ENCODE results near the gene CS. TPM values are rescaled to one million over a fixed set of nuclear protein-coding genes. Genes with fewer than 3 reads are reported as not detected.
"Not testable (repeated sequence)": the region's sequence is repeated elsewhere in the genome, so short reads cannot be mapped to it uniquely, and the experiment has no call there.

The CS gene
- total RNA-seq, 1 donor from 2014 or later: 212 TPM

- H3K9me3 ChIP-seq (ENCODE audit: insufficient read depth, low read depth, low read length): no peaks in the 10 kb centered on the region
- peaks cover 4% of the 10 kb centered on the region for H4K20me1 ChIP-seq (ENCODE audit: insufficient read depth, low read length)
- no peak overlapping the region for H2AFZ ChIP-seq (ENCODE audit: low read depth, low read length)
- H3K79me2 ChIP-seq (ENCODE audit: insufficient read depth, low read length): no peaks in the 10 kb centered on the region
- no peak overlapping the region for H3K4me2 ChIP-seq (ENCODE audit: low read length)
- H3K36me3 ChIP-seq (ENCODE audit: insufficient read depth, low read length): peaks cover 45% of the 10 kb centered on the region
- FAIRE-seq (no peak), DNase-seq (ENCODE audit: low read depth) (no peak)
- Mint-ChIP-seq H3K4me3 (ENCODE audit: unreplicated experiment) (no peak overlapping the region), H3K27me3 (ENCODE audit: low read depth, unreplicated experiment) (no peaks in the 10 kb centered on the region), H3K27ac (ENCODE audit: unreplicated experiment) (no peak overlapping the region), H3K9me3 (ENCODE audit: unreplicated experiment) (no peaks in the 10 kb centered on the region), H3K36me3 (ENCODE audit: low read depth, unreplicated experiment) (peaks cover 13% of the 10 kb centered on the region), H3K4me1 (ENCODE audit: low read depth, unreplicated experiment) (no peaks in the 10 kb centered on the region)
- H3K27ac ChIP-seq (ENCODE audit: low read depth, low read length): no peak overlapping the region
- no peaks in the 10 kb centered on the region for H3K27me3 ChIP-seq (ENCODE audit: insufficient read depth, low read length)
- H3K9ac ChIP-seq (ENCODE audit: low read length): no peak overlapping the region
- no peak overlapping the region for H3K4me3 ChIP-seq (ENCODE audit: insufficient read depth, low read depth, low read length)
- no peaks in the 10 kb centered on the region for H3K4me1 ChIP-seq (ENCODE audit: insufficient read depth, low read length)
- TF ChIP-seq, protein P1, sequence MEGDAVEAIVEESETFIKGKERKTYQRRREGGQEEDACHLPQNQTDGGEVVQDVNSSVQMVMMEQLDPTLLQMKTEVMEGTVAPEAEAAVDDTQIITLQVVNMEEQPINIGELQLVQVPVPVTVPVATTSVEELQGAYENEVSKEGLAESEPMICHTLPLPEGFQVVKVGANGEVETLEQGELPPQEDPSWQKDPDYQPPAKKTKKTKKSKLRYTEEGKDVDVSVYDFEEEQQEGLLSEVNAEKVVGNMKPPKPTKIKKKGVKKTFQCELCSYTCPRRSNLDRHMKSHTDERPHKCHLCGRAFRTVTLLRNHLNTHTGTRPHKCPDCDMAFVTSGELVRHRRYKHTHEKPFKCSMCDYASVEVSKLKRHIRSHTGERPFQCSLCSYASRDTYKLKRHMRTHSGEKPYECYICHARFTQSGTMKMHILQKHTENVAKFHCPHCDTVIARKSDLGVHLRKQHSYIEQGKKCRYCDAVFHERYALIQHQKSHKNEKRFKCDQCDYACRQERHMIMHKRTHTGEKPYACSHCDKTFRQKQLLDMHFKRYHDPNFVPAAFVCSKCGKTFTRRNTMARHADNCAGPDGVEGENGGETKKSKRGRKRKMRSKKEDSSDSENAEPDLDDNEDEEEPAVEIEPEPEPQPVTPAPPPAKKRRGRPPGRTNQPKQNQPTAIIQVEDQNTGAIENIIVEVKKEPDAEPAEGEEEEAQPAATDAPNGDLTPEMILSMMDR (IDR thresholded peaks at IDR 0.05; ENCODE audit: insufficient read depth, low read depth, low read length): no peak
- no peak for TF ChIP-seq EZH2 (IDR thresholded peaks at IDR 0.05; ENCODE audit: insufficient read depth, low read length)
Observed at GRCh38 chr12:56274299-56274698, 25.8 kb downstream of the CS start.

DNA sequence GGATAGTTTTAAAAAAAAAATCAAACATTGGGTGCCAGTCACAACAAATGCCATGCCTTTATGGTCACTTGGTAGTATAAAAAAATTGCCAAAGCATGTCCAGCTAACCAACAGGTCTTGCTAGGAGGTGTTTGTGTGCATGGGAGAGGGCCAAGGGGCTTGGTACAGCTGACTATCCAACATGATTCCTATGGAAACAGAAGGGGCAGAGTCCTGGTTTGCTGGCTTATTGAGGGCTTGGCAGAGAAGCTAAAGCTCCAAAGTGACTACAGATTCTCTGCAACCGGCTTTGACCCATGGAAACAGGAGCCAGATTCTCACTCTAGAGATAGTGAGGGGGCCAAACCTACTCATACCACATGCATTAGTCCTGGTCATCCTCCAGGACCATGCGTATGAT lies 27.7 kb downstream of the CS start:
- not testable (repeated sequence) for H2AFZ ChIP-seq (ENCODE audit: low read depth, low read length); H3K4me3 ChIP-seq (ENCODE audit: insufficient read depth, low read depth, low read length); H3K9ac ChIP-seq (ENCODE audit: low read length); H3K4me3 Mint-ChIP-seq (ENCODE audit: unreplicated experiment); H3K27ac Mint-ChIP-seq (ENCODE audit: unreplicated experiment); H3K4me1 ChIP-seq (ENCODE audit: insufficient read depth, low read length); H3K27me3 ChIP-seq (ENCODE audit: insufficient read depth, low read length); FAIRE-seq; H3K79me2 ChIP-seq (ENCODE audit: insufficient read depth, low read length); DNase-seq (ENCODE audit: low read depth); H3K27ac ChIP-seq (ENCODE audit: low read depth, low read length); H3K9me3 ChIP-seq (ENCODE audit: insufficient read depth, low read depth, low read length); H3K27me3 Mint-ChIP-seq (ENCODE audit: low read depth, unreplicated experiment); H3K4me1 Mint-ChIP-seq (ENCODE audit: low read depth, unreplicated experiment); H3K4me2 ChIP-seq (ENCODE audit: low read length); H3K9me3 Mint-ChIP-seq (ENCODE audit: unreplicated experiment); H4K20me1 ChIP-seq (ENCODE audit: insufficient read depth, low read length)
- peaks cover 45% of the 10 kb centered on the region for H3K36me3 ChIP-seq (ENCODE audit: insufficient read depth, low read length)
- peaks cover 10% of the 10 kb centered on the region for H3K36me3 Mint-ChIP-seq (ENCODE audit: low read depth, unreplicated experiment)

DNA sequence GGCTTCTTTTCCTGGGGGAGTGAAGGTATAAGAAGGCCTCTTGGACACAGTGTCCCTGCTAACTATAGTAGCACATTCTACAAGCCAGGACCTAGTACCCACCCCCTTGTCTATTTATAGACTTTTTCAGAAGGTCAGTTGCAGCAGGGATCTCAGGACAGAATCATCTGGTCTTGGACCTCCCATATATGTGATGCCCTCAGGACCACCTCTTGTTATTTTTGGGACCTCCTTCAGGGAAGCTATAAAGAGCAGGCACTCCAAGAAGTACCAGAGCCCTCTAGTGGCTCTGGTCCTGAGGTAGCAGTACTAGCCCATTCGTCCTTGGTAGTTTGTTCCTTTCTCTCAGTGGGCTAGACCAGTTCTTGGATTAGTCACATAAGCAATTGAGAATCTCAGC lies 29.1 kb downstream of the CS start:
- Mint-ChIP-seq H3K9me3 (ENCODE audit: unreplicated experiment) (no peaks in the 10 kb centered on the region), H3K27me3 (ENCODE audit: low read depth, unreplicated experiment) (no peaks in the 10 kb centered on the region), H3K27ac (ENCODE audit: unreplicated experiment) (no peak overlapping the region), H3K4me3 (ENCODE audit: unreplicated experiment) (no peak overlapping the region), H3K4me1 (ENCODE audit: low read depth, unreplicated experiment) (peaks cover 7% of the 10 kb centered on the region), H3K36me3 (ENCODE audit: low read depth, unreplicated experiment) (peaks cover 10% of the 10 kb centered on the region)
- Histone ChIP-seq H3K9ac (ENCODE audit: low read length) (no peak overlapping the region), H3K36me3 (ENCODE audit: insufficient read depth, low read length) (peaks cover 38% of the 10 kb centered on the region), H3K4me2 (ENCODE audit: low read length) (no peak overlapping the region), H3K9me3 (ENCODE audit: insufficient read depth, low read depth, low read length) (no peaks in the 10 kb centered on the region), H4K20me1 (ENCODE audit: insufficient read depth, low read length) (peaks cover 4% of the 10 kb centered on the region), H3K27ac (ENCODE audit: low read depth, low read length) (no peak overlapping the region), H3K79me2 (ENCODE audit: insufficient read depth, low read length) (no peaks in the 10 kb centered on the region), H3K4me3 (ENCODE audit: insufficient read depth, low read depth, low read length) (no peak overlapping the region), H3K27me3 (ENCODE audit: insufficient read depth, low read length) (no peaks in the 10 kb centered on the region), H3K4me1 (ENCODE audit: insufficient read depth, low read length) (peaks cover 5% of the 10 kb centered on the region), H2AFZ (ENCODE audit: low read depth, low read length) (no peak overlapping the region)
- TF ChIP-seq, protein P1 (IDR thresholded peaks at IDR 0.05; ENCODE audit: insufficient read depth, low read depth, low read length): peak; percentile 44
- TF ChIP-seq EZH2 (IDR thresholded peaks at IDR 0.05; ENCODE audit: insufficient read depth, low read length): no peak
- DNase-seq (ENCODE audit: low read depth): no peak
- no peak for FAIRE-seq

Measured in astrocyte (in vitro differentiated cells and primary cell).